ENCODE measurements around the gene TPRA1. TPM values are rescaled to one million over a fixed set of nuclear protein-coding genes. Genes with fewer than 3 reads are reported as not detected.

Gene TPRA1
- total RNA-seq, 1 experiment from 2014 or later, result 35.1 TPM

- TF ChIP-seq, protein P1, sequence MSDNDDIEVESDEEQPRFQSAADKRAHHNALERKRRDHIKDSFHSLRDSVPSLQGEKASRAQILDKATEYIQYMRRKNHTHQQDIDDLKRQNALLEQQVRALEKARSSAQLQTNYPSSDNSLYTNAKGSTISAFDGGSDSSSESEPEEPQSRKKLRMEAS (IDR thresholded peaks at IDR 0.05), result no peak
- TF ChIP-seq SP1 (IDR thresholded peaks at IDR 0.05; ENCODE audit: low read depth), result no peak
These were observed 35.4 kb downstream of the TPRA1 start (continued) for GRCh38 chr3:127555108-127555507.

- Histone ChIP-seq H3K9me3 (ENCODE audit: control insufficient read depth in 1 of 2, insufficient read depth in 1 of 2, low read depth in 1 of 2, low read length in 2 of 2) (no peaks in the 10 kb centered on the region), H3K4me2 (ENCODE audit: low read length) (no peak overlapping the region), H3K27ac (ENCODE audit: low read depth, low read length) (no peak overlapping the region), H3K36me3 (ENCODE audit: control insufficient read depth in 1 of 2, insufficient read depth in 2 of 2, low read length in 2 of 2) (no peaks in the 10 kb centered on the region), H3K27me3 (ENCODE audit: insufficient read depth, low read length) (no peaks in the 10 kb centered on the region), H3K4me1 (ENCODE audit: control insufficient read depth in 1 of 2, insufficient read depth in 2 of 2, low read length in 2 of 2) (peaks cover 6 to 19% of the 10 kb centered on the region in 2 experiments; a peak in 3 of 4 replicates), H3K9ac (ENCODE audit: low read length) (no peak overlapping the region), H4K20me1 (ENCODE audit: insufficient read depth) (no peaks in the 10 kb centered on the region), H3K4me3 (replicated peaks in 1 of 2; ENCODE audit: low read depth in 1 of 2, low read length in 2 of 2) (no peak overlapping the region), H3K79me2 (ENCODE audit: insufficient read depth, low read length) (no peaks in the 10 kb centered on the region), H2AFZ (ENCODE audit: low read depth, low read length, poor library complexity, severe bottlenecking) (no peak overlapping the region), H3K9me2 (ENCODE audit: insufficient read depth) (no peaks in the 10 kb centered on the region)
- no peak for DNase-seq (ENCODE audit: low read depth, low spot score)
- no TSS peak for BruUV-seq (replicated peaks)
- ChIA-PET CTCF (no interaction called here), POLR2A (no interaction called here), RAD21 (ENCODE audit: low non-redundant PET in 1 of 2, low total read pairs in 2 of 2, uncharacterized antibody in 2 of 2, unreplicated experiment in 2 of 2) (no interaction called here)
- no peak for ATAC-seq
- intact Hi-C loops (cut with micrococcal nuclease), result no loop called here
- TF ChIP-seq EZH2 (IDR thresholded peaks at IDR 0.05) (no peak), FOSL1 (IDR thresholded peaks at IDR 0.05; ENCODE audit: low read depth) (no peak), CEBPB (IDR thresholded peaks at IDR 0.05; ENCODE audit: low read depth) (no peak), TCF7L2 (IDR thresholded peaks at IDR 0.05; ENCODE audit: borderline replicate concordance, extremely low read depth, insufficient read depth, insufficient read length) (no peak), CBX3 (IDR thresholded peaks at IDR 0.05; ENCODE audit: low read depth) (no peak), JUND (IDR thresholded peaks at IDR 0.05) (no peak), EZH2phosphoT487 (IDR thresholded peaks at IDR 0.05; ENCODE audit: borderline replicate concordance) (no peak), POLR2A (IDR thresholded peaks at IDR 0.05; ENCODE audit: borderline replicate concordance, extremely low read depth, insufficient read depth, insufficient read length) (no peak), POLR2AphosphoS5 (IDR thresholded peaks at IDR 0.05; ENCODE audit: low read depth, low read length) (no peak), ZNF274 (IDR thresholded peaks at IDR 0.05; ENCODE audit: low read depth, low read length) (no peak), ELF1 (IDR thresholded peaks at IDR 0.05; ENCODE audit: borderline replicate concordance, low read depth) (no peak), ZFX (IDR thresholded peaks at IDR 0.05) (no peak), EGR1 (IDR thresholded peaks at IDR 0.05; ENCODE audit: low read depth) (no peak), ATF3 (IDR thresholded peaks at IDR 0.05) (no peak), RAD21 (IDR thresholded peaks at IDR 0.05; ENCODE audit: low read depth) (no peak)
- TF ChIP-seq, protein P2, sequence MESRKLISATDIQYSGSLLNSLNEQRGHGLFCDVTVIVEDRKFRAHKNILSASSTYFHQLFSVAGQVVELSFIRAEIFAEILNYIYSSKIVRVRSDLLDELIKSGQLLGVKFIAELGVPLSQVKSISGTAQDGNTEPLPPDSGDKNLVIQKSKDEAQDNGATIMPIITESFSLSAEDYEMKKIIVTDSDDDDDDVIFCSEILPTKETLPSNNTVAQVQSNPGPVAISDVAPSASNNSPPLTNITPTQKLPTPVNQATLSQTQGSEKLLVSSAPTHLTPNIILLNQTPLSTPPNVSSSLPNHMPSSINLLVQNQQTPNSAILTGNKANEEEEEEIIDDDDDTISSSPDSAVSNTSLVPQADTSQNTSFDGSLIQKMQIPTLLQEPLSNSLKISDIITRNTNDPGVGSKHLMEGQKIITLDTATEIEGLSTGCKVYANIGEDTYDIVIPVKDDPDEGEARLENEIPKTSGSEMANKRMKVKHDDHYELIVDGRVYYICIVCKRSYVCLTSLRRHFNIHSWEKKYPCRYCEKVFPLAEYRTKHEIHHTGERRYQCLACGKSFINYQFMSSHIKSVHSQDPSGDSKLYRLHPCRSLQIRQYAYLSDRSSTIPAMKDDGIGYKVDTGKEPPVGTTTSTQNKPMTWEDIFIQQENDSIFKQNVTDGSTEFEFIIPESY (IDR thresholded peaks at IDR 0.05; ENCODE audit: extremely low read depth, insufficient replicate concordance, low read length), result no peak
- TF ChIP-seq, protein P3, sequence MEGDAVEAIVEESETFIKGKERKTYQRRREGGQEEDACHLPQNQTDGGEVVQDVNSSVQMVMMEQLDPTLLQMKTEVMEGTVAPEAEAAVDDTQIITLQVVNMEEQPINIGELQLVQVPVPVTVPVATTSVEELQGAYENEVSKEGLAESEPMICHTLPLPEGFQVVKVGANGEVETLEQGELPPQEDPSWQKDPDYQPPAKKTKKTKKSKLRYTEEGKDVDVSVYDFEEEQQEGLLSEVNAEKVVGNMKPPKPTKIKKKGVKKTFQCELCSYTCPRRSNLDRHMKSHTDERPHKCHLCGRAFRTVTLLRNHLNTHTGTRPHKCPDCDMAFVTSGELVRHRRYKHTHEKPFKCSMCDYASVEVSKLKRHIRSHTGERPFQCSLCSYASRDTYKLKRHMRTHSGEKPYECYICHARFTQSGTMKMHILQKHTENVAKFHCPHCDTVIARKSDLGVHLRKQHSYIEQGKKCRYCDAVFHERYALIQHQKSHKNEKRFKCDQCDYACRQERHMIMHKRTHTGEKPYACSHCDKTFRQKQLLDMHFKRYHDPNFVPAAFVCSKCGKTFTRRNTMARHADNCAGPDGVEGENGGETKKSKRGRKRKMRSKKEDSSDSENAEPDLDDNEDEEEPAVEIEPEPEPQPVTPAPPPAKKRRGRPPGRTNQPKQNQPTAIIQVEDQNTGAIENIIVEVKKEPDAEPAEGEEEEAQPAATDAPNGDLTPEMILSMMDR (IDR thresholded peaks at IDR 0.05 in 2 of 3, conservative IDR thresholded peaks at IDR 0.05 in 1 of 3; ENCODE audit: borderline replicate concordance in 1 of 3, insufficient read depth in 1 of 3, low read depth in 2 of 3, low read length in 2 of 3), result no peak
- TF ChIP-seq, protein P1 (IDR thresholded peaks at IDR 0.05), result no peak
These were observed 38.5 kb downstream of the TPRA1 start for GRCh38 chr3:127552038-127552437.
